K562 (cell line): ENCODE data around the gene TMEM139. TPM values are rescaled to one million over a fixed set of nuclear protein-coding genes. Genes with fewer than 3 reads are reported as not detected.

ENCODE experiments used
- ARID1B ChIP-seq: fragments of 450-650 bp; IDR thresholded peaks from 2 replicates; pipeline ENCODE4 v1.6.1; 2016; ENCODE audit warnings: antibody characterized with exemption, mild to moderate bottlenecking, inconsistent platforms
- BDP1 ChIP-seq: IDR thresholded peaks from 3 replicates; pipeline ENCODE4 v1.6.1; 2011; ENCODE audit not compliant: insufficient read length, insufficient read depth
- ETS2 ChIP-seq: IDR thresholded peaks from 2 replicates; pipeline ENCODE4 v1.6.1; 2016; ENCODE audit warnings: borderline replicate concordance, missing genetic modification characterization, mild to moderate bottlenecking, moderate library complexity, missing compliant biosample characterization; ENCODE audit not compliant: poor library complexity, severe bottlenecking
- HDAC3 ChIP-seq: fragments of 450-650 bp; IDR thresholded peaks from 2 replicates; pipeline ENCODE4 v1.6.1; 2018; ENCODE audit warnings: borderline replicate concordance, mild to moderate bottlenecking, moderate library complexity; ENCODE audit not compliant: partially characterized antibody
- NR2C2 ChIP-seq, 2 experiments: fragments of 200-800 bp in 1 of 2; sonication (Bioruptor generic) in 1 of 2; sonication (generic) in 1 of 2; formaldehyde crosslinking in 1 of 2; IDR thresholded peaks; 2 replicates each; pipeline versions ENCODE4 v1.6.1 to v1.8.0; 2016 to 2022; ENCODE audit warnings: mild to moderate bottlenecking in 1 of 2, missing compliant biosample characterization in 1 of 2, missing genetic modification characterization in 1 of 2, missing genetic modification reagents in 1 of 2
- POLR2H ChIP-seq: IDR thresholded peaks from 2 replicates; pipeline ENCODE4 v1.6.1; 2016; ENCODE audit warnings: missing genetic modification characterization, low read depth, mild to moderate bottlenecking, control low read depth, missing compliant biosample characterization, moderate library complexity
- SREBF2 ChIP-seq: sonication (generic); formaldehyde crosslinking; IDR thresholded peaks from 2 replicates; pipeline ENCODE4 v1.4.0; 2020; ENCODE audit warnings: mild to moderate bottlenecking, missing genetic modification reagents
- TRIM25 ChIP-seq: fragments of 450-650 bp; IDR thresholded peaks from 2 replicates; pipeline ENCODE4 v1.7.0; 2016; ENCODE audit warnings: borderline replicate concordance
- YY1 ChIP-seq, 3 experiments: IDR thresholded peaks; 2 replicates each; pipeline ENCODE4 v1.6.1; 2011; ENCODE audit warnings: low read length in 2 of 3, mild to moderate bottlenecking in 2 of 3, moderate library complexity in 2 of 3, borderline replicate concordance in 1 of 3, control low read depth in 1 of 3, low read depth in 1 of 3; ENCODE audit not compliant: insufficient read depth in 3 of 3, insufficient replicate concordance in 2 of 3, control insufficient read depth in 1 of 3, insufficient read length in 1 of 3; ENCODE audit errors: extremely low read depth in 1 of 3
- ZEB2 ChIP-seq: fragments of 450-650 bp; IDR thresholded peaks from 2 replicates; pipeline ENCODE4 v1.6.1; 2016
- ZNF134 ChIP-seq: fragments of 250-450 bp; sonication (Bioruptor Pico); conservative IDR thresholded peaks from 2 replicates; pipeline ENCODE4 v1.4.0; 2020
- ZNF592 ChIP-seq: fragments of 450-650 bp; IDR thresholded peaks from 2 replicates; pipeline ENCODE4 v1.6.1; 2017; ENCODE audit warnings: antibody characterized with exemption, mild to moderate bottlenecking
- polyA plus RNA-seq, 8 experiments: library from polyadenylated mRNA; depleted of rRNA in 4 of 8; stranded (reverse) in 5 of 8; unstranded in 3 of 8; fragments of >200 nt; fragmentation: Nextera tagmentation in 2 of 8; fragmentation: Illumina TruSeq in 1 of 8; extraction: Ambion mirVana in 2 of 8; extraction: Trizol in 1 of 8; gene quantifications; 2 replicates each; pipeline versions ENCODE4 v1.2.1 to v1.2.3, GENCODE V29; 2011 to 2014; ENCODE audit warnings: inconsistent platforms in 1 of 8, missing spikeins in 1 of 8
- total RNA-seq, 7 experiments: library from RNA; depleted of rRNA in 6 of 7; stranded (reverse); fragments of >200 nt in 6 of 7; fragmentation: Illumina TruSeq in 2 of 7; extraction: Trizol in 2 of 7; gene quantifications; 2 replicates each; pipeline versions ENCODE4 v1.2.1 to v1.2.3, GENCODE V29; 2011 to 2021; ENCODE audit warnings: low replicate concordance in 1 of 7
- TF ChIP-seq, protein P1 (sequence below), 2 experiments: fragments of 450-650 bp in 1 of 2; IDR thresholded peaks; 2 replicates each; pipeline ENCODE4 v1.6.1; 2011 to 2017; ENCODE audit warnings: low read depth in 2 of 2, antibody characterized with exemption in 1 of 2, borderline replicate concordance in 1 of 2, low read length in 1 of 2, mild to moderate bottlenecking in 1 of 2, mixed read lengths in 1 of 2; ENCODE audit not compliant: control insufficient read depth in 1 of 2

Gene TMEM139
- total and polyA plus RNA-seq, 9 of the 15 experiments (the other 6 are each of a cell fraction or from before 2014, with no cell fraction given), result 0.27 to 1.8 (median 0.79) TPM

- TF ChIP-seq ZNF592 (peak; percentile 55; the same call in 1 of the 2 replicates), ARID1B (peak; percentile 65), BDP1 (no peak), ZEB2 (0 out of 2 replicates have a peak, but pooled peaks have one; percentile 24), HDAC3 (no peak), ZNF134 (no peak), YY1 (IDR thresholded peaks at IDR 0.05; ENCODE audit: borderline replicate concordance in 1 of 3, control insufficient read depth in 1 of 3, extremely low read depth in 1 of 3, insufficient read depth in 3 of 3, insufficient read length in 1 of 3, insufficient replicate concordance in 2 of 3, low read depth in 1 of 3, low read length in 2 of 3) (peak in 2 of 3 experiments; percentile 28 to 68), POLR2H (tag) (peak; percentile 91), NR2C2 (CRISPR knock-in tag; IDR thresholded peaks at IDR 0.05) (no peak), NR2C2 (tag; IDR thresholded peaks at IDR 0.05) (peak; percentile 76), TRIM25 (no peak), ETS2 (tag) (no peak), SREBF2 (CRISPR knock-in tag) (no peak)
- TF ChIP-seq, protein P1, sequence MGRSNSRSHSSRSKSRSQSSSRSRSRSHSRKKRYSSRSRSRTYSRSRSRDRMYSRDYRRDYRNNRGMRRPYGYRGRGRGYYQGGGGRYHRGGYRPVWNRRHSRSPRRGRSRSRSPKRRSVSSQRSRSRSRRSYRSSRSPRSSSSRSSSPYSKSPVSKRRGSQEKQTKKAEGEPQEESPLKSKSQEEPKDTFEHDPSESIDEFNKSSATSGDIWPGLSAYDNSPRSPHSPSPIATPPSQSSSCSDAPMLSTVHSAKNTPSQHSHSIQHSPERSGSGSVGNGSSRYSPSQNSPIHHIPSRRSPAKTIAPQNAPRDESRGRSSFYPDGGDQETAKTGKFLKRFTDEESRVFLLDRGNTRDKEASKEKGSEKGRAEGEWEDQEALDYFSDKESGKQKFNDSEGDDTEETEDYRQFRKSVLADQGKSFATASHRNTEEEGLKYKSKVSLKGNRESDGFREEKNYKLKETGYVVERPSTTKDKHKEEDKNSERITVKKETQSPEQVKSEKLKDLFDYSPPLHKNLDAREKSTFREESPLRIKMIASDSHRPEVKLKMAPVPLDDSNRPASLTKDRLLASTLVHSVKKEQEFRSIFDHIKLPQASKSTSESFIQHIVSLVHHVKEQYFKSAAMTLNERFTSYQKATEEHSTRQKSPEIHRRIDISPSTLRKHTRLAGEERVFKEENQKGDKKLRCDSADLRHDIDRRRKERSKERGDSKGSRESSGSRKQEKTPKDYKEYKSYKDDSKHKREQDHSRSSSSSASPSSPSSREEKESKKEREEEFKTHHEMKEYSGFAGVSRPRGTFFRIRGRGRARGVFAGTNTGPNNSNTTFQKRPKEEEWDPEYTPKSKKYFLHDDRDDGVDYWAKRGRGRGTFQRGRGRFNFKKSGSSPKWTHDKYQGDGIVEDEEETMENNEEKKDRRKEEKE (IDR thresholded peaks at IDR 0.05; ENCODE audit: borderline replicate concordance in 1 of 2, control insufficient read depth in 1 of 2, low read depth in 2 of 2, low read length in 1 of 2), result no peak
These were observed 21.2 kb upstream of the TMEM139 start, which contains the start of gene GSTK1 (continued) for GRCh38 chr7:143263266-143264195.
